ENCODE measurements around the gene ABCD3. TPM values are rescaled to one million over a fixed set of nuclear protein-coding genes. Genes with fewer than 3 reads are reported as not detected.

Gene ABCD3
- total and polyA plus RNA-seq, 2 of the 8 experiments (the other 6 are each of a cell fraction or from before 2014, with no cell fraction given), result 6.6 to 29.4 TPM

- DNase-seq (ENCODE audit: low read depth in 1 of 2, low spot score in 2 of 2) (no peak), FAIRE-seq (no peak)
- Histone ChIP-seq H2AK5ac (ENCODE audit: low read depth, low read length) (no peak overlapping the region), H2BK5ac (ENCODE audit: low read depth, low read length) (no peak overlapping the region), H2AFZ (ENCODE audit: low read length) (no peak overlapping the region), H2BK120ac (replicated peaks; ENCODE audit: low read depth, low read length) (no peak overlapping the region), H2BK15ac (ENCODE audit: low read length) (no peak overlapping the region), H3K23me2 (ENCODE audit: low read depth, low read length) (peaks cover 3% of the 10 kb centered on the region; the same call in 1 of the 2 replicates), H3K9me3 (ENCODE audit: insufficient read depth in 2 of 2, low read depth in 1 of 2, low read length in 1 of 2) (peaks cover 4% of the 10 kb centered on the region in 2 experiments; a peak in 1 of 4 replicates), H3K27me3 (replicated peaks in 1 of 4; ENCODE audit: control insufficient read depth in 3 of 4, extremely low read depth in 1 of 4, insufficient read depth in 3 of 4, low read length in 3 of 4) (no peaks in the 10 kb centered on the region), H4K91ac (replicated peaks; ENCODE audit: insufficient read length, low read length) (no peak overlapping the region), H4K5ac (ENCODE audit: insufficient read length, low read depth, low read length) (no peak overlapping the region), H3K36me3 (ENCODE audit: control insufficient read depth in 2 of 4, insufficient read depth in 4 of 4, low read length in 3 of 4) (no peaks in the 10 kb centered on the region), H3K56ac (replicated peaks; ENCODE audit: insufficient read length, low read depth, low read length) (no peak overlapping the region), H4K8ac (ENCODE audit: extremely low read depth, insufficient read depth, low read length) (no peak overlapping the region), H3K14ac (ENCODE audit: insufficient read length) (no peak overlapping the region), H2BK20ac (ENCODE audit: low read length) (no peak overlapping the region), H3K4me1 (replicated peaks in 1 of 4; ENCODE audit: control insufficient read depth in 3 of 4, insufficient read depth in 4 of 4, low read length in 3 of 4) (peaks cover 0 to 4% (median 0%) of the 10 kb centered on the region in 4 experiments; a peak in 2 of 7 replicates), H3K9ac (replicated peaks in 1 of 4; ENCODE audit: extremely low read depth in 1 of 4, low read depth in 3 of 4, low read length in 3 of 4) (no peak overlapping the region), H3K23ac (ENCODE audit: insufficient read length) (no peak overlapping the region), H3K79me2 (ENCODE audit: control insufficient read depth in 1 of 2, insufficient read depth in 2 of 2, low read length in 2 of 2) (peaks cover 0 to 75% of the 10 kb centered on the region in 2 experiments; a peak in 2 of 4 replicates), H3K4me3 (ENCODE audit: extremely low read depth in 1 of 4, insufficient read depth in 2 of 4, low read depth in 3 of 4, low read length in 4 of 4) (no peak overlapping the region), H3K4me2 (ENCODE audit: insufficient read depth in 1 of 2, low read depth in 2 of 2, low read length in 2 of 2) (no peak overlapping the region), H3K4ac (replicated peaks; ENCODE audit: insufficient read length, low read depth, low read length) (no peak overlapping the region), H3K27ac (ENCODE audit: low read depth, low read length) (no peak overlapping the region), H3K18ac (ENCODE audit: extremely low read depth, low read length) (no peak overlapping the region), H3K79me1 (ENCODE audit: low read depth, low read length) (no peaks in the 10 kb centered on the region; the same call in 1 of the 2 replicates), H2BK12ac (ENCODE audit: low read depth, low read length) (no peak overlapping the region), H4K20me1 (replicated peaks in 1 of 2; ENCODE audit: control insufficient read depth in 1 of 2, insufficient read depth in 2 of 2, low read length in 2 of 2) (no peaks in the 10 kb centered on the region)
- POLR2A ChIA-PET (ENCODE audit: partially characterized antibody), result interaction anchor here (1.4 kb wide), 1 partner anchor 9 kb away, joined by 3 read pairs; no protein-coding TSS in a partner anchor
- WGBS, 2 experiments (ENCODE audit: extremely low coverage in 1 of 2, insufficient coverage in 1 of 2, insufficient read length in 1 of 2, insufficient replicate concordance in 2 of 2, low coverage in 1 of 2, low lambda C conversion rate in 2 of 2, missing lambda C conversion rate in 1 of 2), result 72% methylated on average over 4 of the region's 4 CpGs; no CpG with 5 or more reads in 1 of the 2 experiments
- CTCF ChIA-PET (ENCODE audit: partially characterized antibody), result interaction anchor here (0.6 to 1.1 kb wide), 3 partner anchors 13 to 429 kb away, joined by 3 read pairs; no protein-coding TSS in a partner anchor
- TF ChIP-seq SIN3A (conservative IDR thresholded peaks at IDR 0.05 in 1 of 2, IDR thresholded peaks at IDR 0.05 in 1 of 2; ENCODE audit: low read depth in 1 of 2, low read length in 2 of 2), result no peak
- TF ChIP-seq SUZ12 (IDR thresholded peaks at IDR 0.05; ENCODE audit: low read length), result no peak
- no peak for TF ChIP-seq NANOG (IDR thresholded peaks at IDR 0.05; ENCODE audit: insufficient read depth, low read depth, low read length, poor library complexity, severe bottlenecking)
- TF ChIP-seq MAFK (IDR thresholded peaks at IDR 0.05; ENCODE audit: low read depth, low read length), result no peak
- no peak for TF ChIP-seq NRF1 (IDR thresholded peaks at IDR 0.05; ENCODE audit: low read depth, low read length)
- TF ChIP-seq GABPA (IDR thresholded peaks at IDR 0.05; ENCODE audit: borderline replicate concordance, insufficient read depth, low read length), result no peak
- no peak for TF ChIP-seq SRF (IDR thresholded peaks at IDR 0.05; ENCODE audit: low read depth, low read length)
- no peak for TF ChIP-seq EP300 (IDR thresholded peaks at IDR 0.05; ENCODE audit: borderline replicate concordance in 1 of 2, low read depth in 2 of 2, low read length in 2 of 2)
- no peak for TF ChIP-seq BRCA1 (IDR thresholded peaks at IDR 0.05; ENCODE audit: low read depth, low read length)
- no peak for TF ChIP-seq CHD2 (IDR thresholded peaks at IDR 0.05; ENCODE audit: low read length)
- no peak for TF ChIP-seq SP4 (IDR thresholded peaks at IDR 0.05; ENCODE audit: low read length)
- no peak for TF ChIP-seq TAF1 (IDR thresholded peaks at IDR 0.05; ENCODE audit: low read depth, low read length)
- TF ChIP-seq SP1 (IDR thresholded peaks at IDR 0.05; ENCODE audit: low read depth, low read length), result no peak
Observed at GRCh38 chr1:94425821-94426484, 7.8 kb downstream of the ABCD3 start.
